ENCODE measurements around the gene CEACAM19.

DNA sequence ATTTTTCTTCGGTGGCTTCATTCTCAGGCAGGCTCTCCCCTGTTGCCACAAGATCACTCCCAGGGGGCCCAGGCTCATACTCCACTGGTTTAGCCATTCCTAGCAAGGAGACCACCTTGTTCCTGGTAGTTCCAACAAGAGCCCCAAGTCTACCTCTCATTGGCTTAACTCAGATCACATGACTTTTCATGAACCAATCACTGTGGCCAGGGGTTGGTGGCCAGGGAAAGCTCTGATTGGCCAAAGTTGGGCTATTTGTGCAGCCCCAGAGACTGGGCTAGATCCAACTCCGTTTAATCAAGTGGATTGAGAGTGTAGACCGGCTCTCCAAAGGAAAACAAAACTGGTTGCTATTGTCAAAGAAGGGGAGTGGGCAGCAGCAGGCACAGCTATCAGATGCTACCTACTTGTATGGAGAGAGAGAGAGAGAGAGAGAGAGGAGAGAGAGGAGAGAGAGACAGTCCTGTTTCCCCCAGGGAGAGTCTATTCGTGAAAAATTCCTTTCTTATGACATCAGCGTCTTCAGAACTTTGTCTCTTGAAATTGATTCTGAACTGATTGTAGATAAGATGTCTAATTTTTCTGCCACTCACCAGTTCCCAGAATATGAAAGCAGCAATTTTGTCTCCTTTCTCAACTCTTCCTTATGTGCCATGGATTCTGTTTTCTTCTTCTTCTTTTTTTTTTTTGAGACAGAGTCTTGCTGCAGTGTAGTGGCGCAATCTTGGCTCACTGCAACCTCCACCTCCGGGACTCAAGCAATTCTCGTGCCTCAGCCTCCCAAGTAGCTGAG lies 5.9 kb downstream of the CEACAM19 start:
- TF ChIP-seq, protein P1, sequence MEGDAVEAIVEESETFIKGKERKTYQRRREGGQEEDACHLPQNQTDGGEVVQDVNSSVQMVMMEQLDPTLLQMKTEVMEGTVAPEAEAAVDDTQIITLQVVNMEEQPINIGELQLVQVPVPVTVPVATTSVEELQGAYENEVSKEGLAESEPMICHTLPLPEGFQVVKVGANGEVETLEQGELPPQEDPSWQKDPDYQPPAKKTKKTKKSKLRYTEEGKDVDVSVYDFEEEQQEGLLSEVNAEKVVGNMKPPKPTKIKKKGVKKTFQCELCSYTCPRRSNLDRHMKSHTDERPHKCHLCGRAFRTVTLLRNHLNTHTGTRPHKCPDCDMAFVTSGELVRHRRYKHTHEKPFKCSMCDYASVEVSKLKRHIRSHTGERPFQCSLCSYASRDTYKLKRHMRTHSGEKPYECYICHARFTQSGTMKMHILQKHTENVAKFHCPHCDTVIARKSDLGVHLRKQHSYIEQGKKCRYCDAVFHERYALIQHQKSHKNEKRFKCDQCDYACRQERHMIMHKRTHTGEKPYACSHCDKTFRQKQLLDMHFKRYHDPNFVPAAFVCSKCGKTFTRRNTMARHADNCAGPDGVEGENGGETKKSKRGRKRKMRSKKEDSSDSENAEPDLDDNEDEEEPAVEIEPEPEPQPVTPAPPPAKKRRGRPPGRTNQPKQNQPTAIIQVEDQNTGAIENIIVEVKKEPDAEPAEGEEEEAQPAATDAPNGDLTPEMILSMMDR (conservative IDR thresholded peaks at IDR 0.05; ENCODE audit: low read depth, low read length) = no peak
- TF ChIP-seq CHD1 (IDR thresholded peaks at IDR 0.05; ENCODE audit: low read depth, low read length) = no peak
- no peak for TF ChIP-seq BHLHE40 (IDR thresholded peaks at IDR 0.05; ENCODE audit: low read depth, low read length)
- TF ChIP-seq POLR2A (IDR thresholded peaks at IDR 0.05; ENCODE audit: low read depth, low read length) = no peak

Data from IMR-90 (cell line).